KMS-11 (cell line): ENCODE results near the gene CAMTA1.

Experiments
- H2AFZ ChIP-seq: fragments of 200-600 bp; sonication (generic); 2 replicates; pipeline ENCODE4 v1.6.1; 2016; ENCODE audit warnings: antibody characterized with exemption, mixed run types, low read depth
- H3K27ac ChIP-seq: fragments of 200-600 bp; sonication (generic); 2 replicates; pipeline ENCODE4 v1.6.1; 2016; ENCODE audit warnings: mild to moderate bottlenecking, mixed run types
- H3K27me3 ChIP-seq: fragments of 200-600 bp; sonication (generic); 2 replicates; pipeline ENCODE4 v1.6.1; 2017; ENCODE audit warnings: mild to moderate bottlenecking, low read depth, mixed run types, moderate library complexity; ENCODE audit not compliant: insufficient read depth
- H3K36me3 ChIP-seq: fragments of 200-600 bp; sonication (generic); 2 replicates; pipeline ENCODE4 v1.6.1; 2017; ENCODE audit warnings: mild to moderate bottlenecking, mixed run types; ENCODE audit not compliant: insufficient read depth
- H3K4me1 ChIP-seq: fragments of 200-600 bp; sonication (generic); 2 replicates; pipeline ENCODE4 v1.6.1; 2016; ENCODE audit warnings: mild to moderate bottlenecking, low read depth, mixed run types; ENCODE audit not compliant: poor library complexity, severe bottlenecking
- H3K4me2 ChIP-seq: fragments of 200-600 bp; sonication (generic); 2 replicates; pipeline ENCODE4 v1.7.0; 2016; ENCODE audit warnings: mild to moderate bottlenecking, mixed run types
- H3K4me3 ChIP-seq: fragments of 200-600 bp; sonication (generic); IDR thresholded peaks from 2 replicates; pipeline ENCODE4 v1.6.1; 2017; ENCODE audit warnings: low read depth, low read length, mixed read lengths; ENCODE audit not compliant: insufficient read depth
- H3K79me2 ChIP-seq: fragments of 200-600 bp; sonication (generic); 2 replicates; pipeline ENCODE4 v1.6.1; 2016; ENCODE audit warnings: low read depth, mixed run types; ENCODE audit not compliant: insufficient read depth
- H3K9ac ChIP-seq: fragments of 200-600 bp; sonication (generic); 2 replicates; pipeline ENCODE4 v1.6.1; 2016; ENCODE audit warnings: mild to moderate bottlenecking, mixed run types
- H4K20me1 ChIP-seq: fragments of 200-600 bp; sonication (generic); 2 replicates; pipeline ENCODE4 v1.6.1; 2016; ENCODE audit warnings: mild to moderate bottlenecking, mixed run types; ENCODE audit not compliant: insufficient read depth
- TF ChIP-seq, protein P1 (sequence below): fragments of 200-600 bp; sonication (generic); conservative IDR thresholded peaks from 2 replicates; pipeline ENCODE4 v1.6.1; 2017; ENCODE audit warnings: low read depth, mild to moderate bottlenecking, antibody characterized with exemption, low read length, moderate library complexity, mixed read lengths

Gene CAMTA1

DNA sequence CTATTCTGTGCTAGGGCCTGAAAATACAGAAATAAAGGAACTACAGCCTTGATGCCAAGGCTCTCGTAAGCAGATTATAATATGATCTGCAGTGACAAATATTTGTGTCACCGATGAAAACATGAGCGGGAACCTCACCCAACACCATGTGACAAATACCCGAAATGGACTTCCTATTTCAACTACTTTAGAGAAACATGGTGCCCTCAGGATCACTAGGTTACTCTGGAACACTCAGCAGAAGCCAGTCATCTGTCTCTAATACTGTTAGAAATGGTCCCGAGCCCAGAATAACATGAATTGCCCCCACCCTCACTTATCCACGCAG, 985.4 kb downstream of the CAMTA1 start:
- Histone ChIP-seq H3K4me2 (peak overlapping the region; percentile 49), H3K79me2 (peaks cover 21% of the 10 kb centered on the region), H3K27me3 (no peaks in the 10 kb centered on the region), H3K27ac (no peak overlapping the region), H3K4me1 (peaks cover 26% of the 10 kb centered on the region), H4K20me1 (no peaks in the 10 kb centered on the region), H3K9ac (no peak overlapping the region), H3K36me3 (no peaks in the 10 kb centered on the region), H2AFZ (peak overlapping the region; percentile 93; the same call in 1 of the 2 replicates), H3K4me3 (no peak overlapping the region)
- TF ChIP-seq, protein P1, sequence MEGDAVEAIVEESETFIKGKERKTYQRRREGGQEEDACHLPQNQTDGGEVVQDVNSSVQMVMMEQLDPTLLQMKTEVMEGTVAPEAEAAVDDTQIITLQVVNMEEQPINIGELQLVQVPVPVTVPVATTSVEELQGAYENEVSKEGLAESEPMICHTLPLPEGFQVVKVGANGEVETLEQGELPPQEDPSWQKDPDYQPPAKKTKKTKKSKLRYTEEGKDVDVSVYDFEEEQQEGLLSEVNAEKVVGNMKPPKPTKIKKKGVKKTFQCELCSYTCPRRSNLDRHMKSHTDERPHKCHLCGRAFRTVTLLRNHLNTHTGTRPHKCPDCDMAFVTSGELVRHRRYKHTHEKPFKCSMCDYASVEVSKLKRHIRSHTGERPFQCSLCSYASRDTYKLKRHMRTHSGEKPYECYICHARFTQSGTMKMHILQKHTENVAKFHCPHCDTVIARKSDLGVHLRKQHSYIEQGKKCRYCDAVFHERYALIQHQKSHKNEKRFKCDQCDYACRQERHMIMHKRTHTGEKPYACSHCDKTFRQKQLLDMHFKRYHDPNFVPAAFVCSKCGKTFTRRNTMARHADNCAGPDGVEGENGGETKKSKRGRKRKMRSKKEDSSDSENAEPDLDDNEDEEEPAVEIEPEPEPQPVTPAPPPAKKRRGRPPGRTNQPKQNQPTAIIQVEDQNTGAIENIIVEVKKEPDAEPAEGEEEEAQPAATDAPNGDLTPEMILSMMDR, result no peak

DNA sequence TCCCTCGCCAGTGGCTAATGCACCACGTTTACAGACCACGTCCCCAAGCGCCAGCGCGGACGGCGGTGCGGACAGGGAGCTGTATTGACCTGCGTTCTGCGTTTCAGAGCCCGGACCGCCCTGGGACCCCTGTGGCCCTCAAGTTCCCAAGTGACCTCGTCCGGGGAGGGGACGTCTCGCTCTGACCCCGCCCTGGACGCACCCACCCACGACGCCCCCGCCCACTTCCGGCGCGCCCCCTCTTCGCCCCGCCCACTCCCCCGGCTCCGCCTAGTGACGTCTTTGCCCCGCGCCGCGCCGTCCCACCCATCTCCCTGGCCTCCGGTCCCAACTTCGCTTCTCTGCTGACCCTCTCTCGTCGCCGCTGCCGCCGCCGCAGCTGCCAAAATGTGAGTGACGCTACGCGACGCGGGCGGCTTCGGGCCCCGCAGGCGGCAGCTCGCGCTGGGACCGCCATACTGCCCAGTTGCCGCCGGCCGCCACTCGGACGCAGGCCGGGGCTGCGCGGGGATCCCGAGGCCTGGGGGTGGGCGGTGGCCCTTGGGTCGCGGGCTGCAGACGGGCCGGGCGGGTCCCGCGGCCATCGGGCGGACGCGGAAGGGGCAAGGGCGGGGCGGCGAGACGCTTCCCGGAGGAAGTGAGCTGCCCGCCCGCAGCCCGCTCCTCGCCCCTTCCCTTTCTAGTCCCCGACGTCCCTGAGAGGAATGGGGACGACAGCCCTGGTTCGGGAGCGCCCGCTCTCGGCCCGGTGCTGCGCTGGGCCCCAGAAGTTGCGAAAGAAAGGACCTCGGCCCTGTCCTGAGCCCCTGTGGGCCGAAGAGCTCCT, 986.0 kb downstream of the CAMTA1 start, which contains the start of gene VAMP3:
Gene VAMP3, plus strand, starts transcription at position 300 of the 826 bp plus-strand sequence. Its CDS starts 88 bp downstream, at position 388.
- peak within 1 kb of the TSS; percentile 93 for H2AFZ ChIP-seq
- H3K79me2 ChIP-seq, result peaks cover 21% of the 10 kb centered on the region
- H3K4me3 ChIP-seq, result peak within 1 kb of the TSS; percentile 94
- H3K9ac ChIP-seq, result peak within 1 kb of the TSS; percentile 65
- H3K4me2 ChIP-seq, result peak within 1 kb of the TSS; percentile 87
- no peaks in the 10 kb centered on the region for H4K20me1 ChIP-seq
- TF ChIP-seq, protein P1, result no peak
- no peaks in the 10 kb centered on the region for H3K27me3 ChIP-seq
- H3K36me3 ChIP-seq, result no peaks in the 10 kb centered on the region
- peaks cover 26% of the 10 kb centered on the region for H3K4me1 ChIP-seq
- H3K27ac ChIP-seq, result peak within 1 kb of the TSS; percentile 44

DNA sequence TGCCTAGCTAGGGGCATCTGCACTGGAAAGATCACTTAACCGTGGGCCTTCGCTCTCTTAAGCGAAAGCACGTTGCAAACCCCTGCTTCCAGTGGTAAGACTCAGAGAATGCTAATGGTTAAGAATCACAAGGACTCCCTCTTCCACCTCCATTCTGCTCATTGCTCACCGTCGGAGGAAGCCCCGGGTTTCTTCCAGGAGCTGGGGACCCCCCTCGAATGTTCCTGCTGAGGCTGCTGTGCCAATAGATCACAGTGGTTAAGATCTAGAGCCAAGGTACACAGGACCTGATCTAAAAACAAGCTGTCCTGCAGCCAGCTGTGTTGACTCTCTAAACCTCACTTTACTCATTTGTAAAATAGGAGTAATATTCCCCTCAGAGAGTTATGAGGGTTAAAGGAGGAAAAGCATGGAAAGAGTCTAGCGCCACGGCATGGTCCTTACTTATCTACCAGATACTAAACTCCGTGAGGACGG, 986.6 kb downstream of the CAMTA1 start:
- TF ChIP-seq, protein P1, result no peak
- Histone ChIP-seq H3K4me3 (peak overlapping the region; percentile 94), H3K27me3 (no peaks in the 10 kb centered on the region), H3K4me2 (peak overlapping the region; percentile 87), H4K20me1 (no peaks in the 10 kb centered on the region), H3K79me2 (peaks cover 21% of the 10 kb centered on the region), H3K9ac (peak overlapping the region; percentile 65; the same call in 1 of the 2 replicates), H3K4me1 (peaks cover 26% of the 10 kb centered on the region), H3K27ac (no peak overlapping the region; the same call in 1 of the 2 replicates), H3K36me3 (no peaks in the 10 kb centered on the region), H2AFZ (peak overlapping the region; percentile 74)

DNA sequence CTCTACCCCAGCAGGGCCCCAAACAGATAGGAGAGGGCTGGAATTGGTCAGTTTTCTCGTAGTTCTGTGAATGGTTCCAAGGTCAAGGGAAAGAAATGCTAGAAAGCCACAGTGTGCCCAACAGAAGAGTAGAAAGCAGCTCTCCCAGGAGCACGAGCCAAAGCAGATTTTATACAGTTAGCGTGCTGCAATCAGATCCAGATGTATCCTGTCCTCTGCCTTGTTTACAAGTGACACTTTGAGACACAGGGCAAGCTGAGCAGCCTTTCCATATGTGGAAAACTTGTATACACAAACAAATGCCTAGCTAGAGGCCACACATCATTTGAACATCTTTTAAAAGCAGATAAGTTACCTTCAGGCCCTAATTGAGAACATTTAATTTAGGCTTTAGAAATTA, 992.3 kb downstream of the CAMTA1 start:
- Histone ChIP-seq H4K20me1 (no peaks in the 10 kb centered on the region), H3K9ac (no peak overlapping the region), H3K4me3 (no peak overlapping the region), H3K36me3 (no peaks in the 10 kb centered on the region; the same call in 1 of the 2 replicates), H3K27ac (no peak overlapping the region), H2AFZ (no peak overlapping the region), H3K27me3 (no peaks in the 10 kb centered on the region), H3K4me2 (no peak overlapping the region), H3K4me1 (peaks cover 15% of the 10 kb centered on the region), H3K79me2 (peaks cover 10% of the 10 kb centered on the region)
- TF ChIP-seq, protein P1, result no peak
